GM18907 (cell line): ENCODE results near the gene PDK2.
A peak's percentile ranks its signal among the peaks of the same experiment; 100 is the strongest.

Experiments used
- ATAC-seq: cut with Tn5 transposase; IDR thresholded peaks from one replicate; pipeline ENCODE4 v1.9.1; 2021; ENCODE audit warnings: mild to moderate bottlenecking, moderate library complexity; ENCODE audit not compliant: unreplicated experiment

Gene PDK2

GRCh38 chr17:50148226-50149090 lies 53.3 kb downstream of the PDK2 start:
- ATAC-seq: peak; percentile 44

- ATAC-seq: no peak
Measured at GRCh38 chr17:50149091-50149416, 53.9 kb downstream of the PDK2 start.

GRCh38 chr17:50149417-50150353 lies 54.5 kb downstream of the PDK2 start:
- no peak for ATAC-seq

GRCh38 chr17:50150354-50151040 lies 55.3 kb downstream of the PDK2 start, which contains the start of gene PPP1R9B:
Gene PPP1R9B (minus strand): TSS chr17:50150677. CDS start chr17:50150513, 164 bp downstream.
- no peak for ATAC-seq

GRCh38 chr17:50151041-50151936 lies 56.1 kb downstream of the PDK2 start:
- peak; percentile 34 for ATAC-seq

GRCh38 chr17:50151937-50152547 lies 56.9 kb downstream of the PDK2 start:
- ATAC-seq: no peak

- no peak for ATAC-seq
Measured at GRCh38 chr17:50152736-50153135, 57.6 kb downstream of the PDK2 start.

GRCh38 chr17:50153650-50154575 lies 58.8 kb downstream of the PDK2 start:
- ATAC-seq: no peak

- ATAC-seq: peak; percentile 33
Measured at GRCh38 chr17:50154604-50155003, 59.5 kb downstream of the PDK2 start.

- no peak for ATAC-seq
Measured at GRCh38 chr17:50155115-50155819, 60.1 kb downstream of the PDK2 start.

- ATAC-seq: no peak
Measured at GRCh38 chr17:50157891-50158290, 62.7 kb downstream of the PDK2 start.

- ATAC-seq: peak; percentile 81
Measured at GRCh38 chr17:50161023-50161910, 66.1 kb downstream of the PDK2 start.
